HG02884 (cell line): ENCODE data around the gene PGD.
"Not testable (repeated sequence)": the region's sequence is repeated elsewhere in the genome, so short reads cannot be mapped to it uniquely, and the experiment has no call there.

Source experiments
- ATAC-seq: cut with Tn5 transposase; IDR thresholded peaks from one replicate; pipeline ENCODE4 v1.9.1; 2021; ENCODE audit warnings: mild to moderate bottlenecking, moderate library complexity; ENCODE audit not compliant: unreplicated experiment

The PGD gene

DNA sequence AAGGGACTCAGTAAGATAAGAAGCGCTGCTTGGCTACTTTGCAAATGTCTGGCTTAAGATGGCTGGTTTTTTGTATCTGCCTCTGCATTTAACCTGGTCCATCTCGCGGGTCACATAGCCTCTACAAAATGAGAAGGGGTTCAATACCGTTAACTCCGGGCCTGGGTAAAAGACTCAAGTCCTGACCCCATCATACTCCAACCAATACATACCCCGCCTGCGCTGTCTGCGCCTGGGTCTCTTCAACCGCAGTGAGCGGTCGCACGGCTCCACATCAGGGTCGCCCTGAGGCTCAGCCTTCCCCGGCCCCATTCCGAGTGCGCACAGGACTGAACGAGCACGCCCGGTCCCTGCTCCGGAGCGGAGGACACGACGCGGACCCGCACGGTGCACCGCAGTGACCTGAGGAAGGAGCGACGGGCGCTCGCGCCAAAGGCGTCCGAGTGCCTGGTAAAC lies 558 bp upstream of the PGD start:
- ATAC-seq = no peak

DNA sequence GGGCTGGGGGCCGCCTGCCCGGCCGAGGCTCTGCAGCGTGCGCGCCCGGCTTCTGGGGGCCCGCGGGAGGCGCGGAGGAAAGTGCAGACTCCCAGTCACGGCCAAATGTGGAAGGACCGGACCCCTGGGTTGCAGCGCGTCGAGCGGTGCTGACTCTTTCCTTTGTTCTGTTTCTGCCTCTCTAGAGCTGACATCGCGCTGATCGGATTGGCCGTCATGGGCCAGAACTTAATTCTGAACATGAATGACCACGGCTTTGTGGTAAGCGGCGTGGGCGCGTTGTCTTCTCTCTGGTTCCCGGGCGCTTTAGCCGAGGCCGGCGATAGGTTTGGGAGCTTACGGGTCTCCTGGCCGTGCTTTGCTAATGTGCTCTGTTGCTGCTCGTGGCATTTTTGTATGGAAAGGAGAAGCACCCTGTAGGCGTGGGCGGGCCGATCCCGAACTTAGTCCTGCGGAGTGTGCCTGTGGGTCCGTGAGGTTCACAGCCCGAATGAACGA lies 629 bp downstream of the PGD start:
- peak; percentile 4 for ATAC-seq

DNA sequence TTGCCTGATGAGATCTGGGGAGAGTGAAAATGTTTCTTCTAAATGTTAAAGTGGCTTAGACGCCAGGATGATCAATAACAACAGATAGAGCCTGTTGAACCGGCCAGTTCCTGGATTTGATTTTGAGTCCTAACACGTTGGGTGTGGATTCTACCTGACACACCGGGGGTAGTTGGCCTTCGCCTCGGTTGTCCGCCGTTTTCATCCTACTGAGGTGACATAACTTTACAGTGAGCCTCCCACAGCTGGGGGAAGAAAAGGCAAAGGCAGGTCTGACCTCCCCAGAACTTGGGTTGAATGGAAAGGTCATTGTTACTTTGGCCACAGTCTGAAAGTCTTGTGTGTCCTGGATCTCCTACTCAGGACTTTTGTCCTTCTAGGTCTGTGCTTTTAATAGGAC lies 1.1 kb downstream of the PGD start:
- ATAC-seq = no peak

DNA sequence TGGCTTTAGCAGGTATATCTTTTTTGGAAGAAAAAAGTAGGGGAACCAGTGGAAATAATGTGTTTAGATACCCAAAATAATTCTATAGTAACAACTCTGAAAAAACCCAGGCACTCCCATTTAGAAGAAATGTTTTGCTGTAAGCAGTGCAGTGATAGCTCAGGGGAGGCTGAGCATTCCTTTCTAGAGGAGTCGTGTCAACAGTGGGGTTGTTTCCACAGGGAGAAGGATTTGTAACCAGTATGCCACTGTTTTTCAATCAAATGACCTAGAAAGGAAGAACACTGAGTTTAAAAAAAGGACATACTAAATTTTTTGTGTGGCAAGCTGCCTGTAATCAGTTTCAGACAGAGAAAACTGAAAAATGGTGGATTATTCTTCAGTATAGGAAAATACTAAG lies 2.4 kb downstream of the PGD start:
- ATAC-seq = no peak

DNA sequence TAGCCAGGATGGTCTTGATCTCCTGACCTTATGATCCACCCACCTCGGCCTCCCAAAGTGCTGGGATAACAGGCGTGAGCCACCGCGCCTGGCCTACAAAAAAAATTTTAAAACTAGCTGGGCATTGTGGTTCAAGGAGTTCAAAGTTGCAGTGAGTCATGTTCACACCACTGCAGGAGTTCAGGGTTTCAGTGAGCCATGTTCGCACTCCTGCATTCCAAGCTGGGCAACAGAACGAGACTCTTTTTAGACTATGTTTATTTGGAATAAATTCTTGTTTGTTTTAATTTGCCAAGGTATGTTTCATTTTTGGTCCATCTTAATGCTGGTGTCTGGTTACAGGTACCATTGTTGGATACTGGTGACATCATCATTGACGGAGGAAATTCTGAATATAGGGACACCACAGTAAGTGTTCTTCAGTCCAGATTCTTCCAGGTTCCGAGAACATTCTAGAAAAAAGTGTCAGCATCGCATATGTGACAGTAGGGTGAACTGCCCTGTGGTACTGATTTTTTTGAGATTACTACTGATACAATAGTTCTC lies 3.9 kb downstream of the PGD start:
- no peak for ATAC-seq

DNA sequence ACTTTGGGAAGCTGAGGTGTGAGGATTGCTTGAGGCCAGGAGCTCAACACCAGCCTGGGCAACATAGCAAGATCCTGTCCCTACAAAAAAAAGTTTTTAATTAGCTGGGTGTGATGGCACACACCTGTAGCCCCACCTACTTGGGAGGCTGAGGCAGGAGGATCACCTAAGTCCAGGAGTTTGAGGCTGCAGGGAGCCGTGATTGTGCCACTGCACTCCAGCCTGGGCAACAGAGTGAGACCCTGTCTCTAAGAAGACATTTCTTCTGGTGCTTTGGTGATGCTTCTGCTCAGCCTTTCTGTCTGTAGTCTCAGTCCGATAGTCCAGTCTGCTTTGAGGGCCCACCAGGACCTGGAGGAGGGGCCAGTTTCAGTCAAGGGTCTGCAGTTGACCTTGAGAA lies 8.3 kb downstream of the PGD start:
- no peak for ATAC-seq

DNA sequence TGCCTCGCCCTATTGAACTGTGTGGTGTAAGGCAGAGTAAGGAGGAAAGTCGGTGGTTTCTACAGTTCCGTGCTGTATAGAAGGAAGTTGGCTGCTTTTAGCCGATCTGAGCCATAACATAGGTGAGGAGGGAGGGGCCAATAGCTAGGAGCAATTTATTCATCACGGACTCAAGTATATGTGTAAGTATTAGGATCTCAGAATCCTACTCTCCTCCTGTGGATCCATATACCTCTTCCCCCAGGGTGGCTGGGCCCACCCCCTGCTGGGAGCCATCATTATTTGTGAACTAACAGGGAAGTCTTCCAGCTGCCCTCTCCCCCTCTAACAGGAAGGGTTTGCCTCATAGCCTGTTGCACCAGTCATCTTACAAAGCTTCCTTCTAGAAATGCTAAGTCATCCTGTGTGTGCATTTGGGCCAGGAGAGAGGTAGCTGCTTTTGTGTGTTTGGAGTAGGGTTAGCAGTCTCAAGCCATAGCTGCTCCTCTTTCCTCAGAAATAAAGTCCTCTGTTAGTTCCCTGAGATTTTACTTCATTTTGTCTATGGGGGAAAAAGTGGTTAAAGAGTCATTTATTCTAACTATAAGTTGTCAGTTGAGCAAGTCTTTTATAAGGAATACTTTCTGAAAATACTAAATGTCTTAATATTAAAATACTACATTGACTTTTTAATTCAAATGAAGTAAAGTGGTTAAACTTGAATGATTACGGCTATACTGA lies 16.5 kb downstream of the PGD start:
- ATAC-seq = no peak

DNA sequence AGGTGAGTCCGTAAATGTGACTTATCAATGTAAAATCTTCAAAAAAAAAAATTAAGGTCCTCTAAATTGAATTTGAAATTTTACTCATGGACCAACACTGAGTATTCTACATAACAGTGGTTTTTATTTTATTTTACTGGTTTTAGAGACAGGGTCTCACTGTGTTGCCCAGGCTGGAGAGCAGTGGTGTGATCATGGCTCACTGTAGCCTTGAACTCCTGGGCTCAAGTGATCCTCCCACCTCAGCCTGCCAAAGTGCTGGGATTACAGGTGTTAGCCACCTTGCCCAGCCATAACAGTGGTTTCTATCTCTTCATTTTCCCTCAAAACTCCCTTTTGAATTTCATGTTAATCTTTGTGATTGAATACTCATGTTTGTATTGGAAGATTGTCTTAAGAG lies 17.1 kb downstream of the PGD start:
- ATAC-seq = not testable (repeated sequence)

DNA sequence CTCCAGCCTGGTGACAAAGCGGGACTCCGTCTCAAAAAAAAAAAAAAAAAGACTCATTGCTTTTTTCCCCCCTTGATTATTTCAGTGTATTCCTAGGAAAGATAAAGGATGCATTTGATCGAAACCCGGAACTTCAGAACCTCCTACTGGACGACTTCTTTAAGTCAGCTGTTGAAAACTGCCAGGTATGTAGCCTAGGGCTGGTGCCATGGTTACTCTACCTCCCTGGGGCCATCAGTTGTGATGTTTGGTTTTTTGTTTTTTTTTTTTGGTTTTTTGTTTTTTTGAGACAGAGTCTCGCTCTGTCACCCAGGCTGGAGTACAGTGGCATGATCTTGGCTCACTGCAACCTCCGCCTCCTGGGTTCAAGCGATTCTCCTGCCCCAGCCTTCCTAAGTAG lies 19.9 kb downstream of the PGD start:
- not testable (repeated sequence) for ATAC-seq

DNA sequence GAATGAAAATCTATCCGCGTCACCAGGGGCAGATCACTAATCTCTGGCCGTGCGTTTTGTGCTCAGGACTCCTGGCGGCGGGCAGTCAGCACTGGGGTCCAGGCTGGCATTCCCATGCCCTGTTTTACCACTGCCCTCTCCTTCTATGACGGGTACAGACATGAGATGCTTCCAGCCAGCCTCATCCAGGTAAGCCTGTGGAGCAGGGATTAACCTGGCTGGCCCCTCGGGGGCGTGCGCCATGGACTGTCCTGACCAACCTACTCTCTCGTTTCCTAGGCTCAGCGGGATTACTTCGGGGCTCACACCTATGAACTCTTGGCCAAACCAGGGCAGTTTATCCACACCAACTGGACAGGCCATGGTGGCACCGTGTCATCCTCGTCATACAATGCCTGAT lies 20.5 kb downstream of the PGD start:
- no peak for ATAC-seq

DNA sequence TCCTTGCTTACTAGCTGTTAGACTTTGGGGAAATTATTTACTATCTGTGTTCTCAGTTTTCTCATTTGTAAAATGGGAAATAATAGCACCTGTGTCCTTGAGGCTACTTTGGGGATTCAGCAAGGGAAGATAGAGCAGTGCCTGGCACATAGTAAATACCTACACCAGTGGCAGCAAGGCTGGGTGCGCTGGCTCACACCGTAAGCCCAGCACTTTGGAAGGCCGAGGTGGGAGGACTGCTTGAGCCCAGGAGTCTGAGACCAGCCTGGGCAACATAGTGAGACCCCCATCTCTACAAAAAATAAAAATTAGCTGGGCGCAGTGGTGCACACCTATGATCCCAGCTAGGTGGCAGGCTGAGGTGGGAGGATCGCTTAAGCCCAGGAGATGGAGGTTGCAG lies 22.8 kb downstream of the PGD start:
- no peak for ATAC-seq

DNA sequence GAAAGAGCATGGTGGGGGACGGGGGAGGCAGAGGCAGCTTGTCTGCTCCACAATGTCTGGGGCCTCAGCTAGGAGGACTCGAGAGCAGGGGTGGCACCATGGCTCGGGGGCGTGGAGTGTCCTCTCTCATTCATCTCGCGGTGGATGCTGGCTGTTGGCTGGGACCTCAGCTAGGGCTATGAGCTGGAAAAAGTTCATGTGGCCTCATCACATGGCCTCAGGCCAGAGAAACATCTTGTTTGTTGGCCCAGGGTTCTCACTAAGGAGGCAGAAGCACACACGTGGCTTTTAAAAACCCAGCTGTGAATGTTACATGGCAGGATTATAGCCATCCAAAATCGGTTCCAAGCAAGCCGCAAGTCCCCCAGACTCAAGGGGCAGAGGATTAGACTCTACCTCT lies 25.2 kb downstream of the PGD start:
- no peak for ATAC-seq

DNA sequence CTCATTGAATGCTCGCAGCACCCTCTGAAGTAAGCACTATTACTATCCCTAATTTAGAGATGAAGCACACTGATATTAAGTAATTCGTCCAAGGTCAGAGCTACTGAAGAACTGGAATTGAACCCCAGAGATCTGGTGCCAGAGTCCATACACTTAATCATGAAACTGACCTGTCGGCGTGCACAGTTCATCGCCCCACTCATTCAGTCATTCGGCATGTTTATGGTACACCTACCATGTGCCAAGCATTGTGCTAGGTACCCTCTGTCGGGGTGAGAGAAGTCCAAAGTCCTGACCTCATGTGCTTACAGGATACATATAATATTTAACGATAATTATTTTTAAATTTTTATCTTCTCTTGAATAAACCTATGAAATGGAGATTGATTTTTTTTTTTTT lies 25.8 kb downstream of the PGD start:
- no peak for ATAC-seq

DNA sequence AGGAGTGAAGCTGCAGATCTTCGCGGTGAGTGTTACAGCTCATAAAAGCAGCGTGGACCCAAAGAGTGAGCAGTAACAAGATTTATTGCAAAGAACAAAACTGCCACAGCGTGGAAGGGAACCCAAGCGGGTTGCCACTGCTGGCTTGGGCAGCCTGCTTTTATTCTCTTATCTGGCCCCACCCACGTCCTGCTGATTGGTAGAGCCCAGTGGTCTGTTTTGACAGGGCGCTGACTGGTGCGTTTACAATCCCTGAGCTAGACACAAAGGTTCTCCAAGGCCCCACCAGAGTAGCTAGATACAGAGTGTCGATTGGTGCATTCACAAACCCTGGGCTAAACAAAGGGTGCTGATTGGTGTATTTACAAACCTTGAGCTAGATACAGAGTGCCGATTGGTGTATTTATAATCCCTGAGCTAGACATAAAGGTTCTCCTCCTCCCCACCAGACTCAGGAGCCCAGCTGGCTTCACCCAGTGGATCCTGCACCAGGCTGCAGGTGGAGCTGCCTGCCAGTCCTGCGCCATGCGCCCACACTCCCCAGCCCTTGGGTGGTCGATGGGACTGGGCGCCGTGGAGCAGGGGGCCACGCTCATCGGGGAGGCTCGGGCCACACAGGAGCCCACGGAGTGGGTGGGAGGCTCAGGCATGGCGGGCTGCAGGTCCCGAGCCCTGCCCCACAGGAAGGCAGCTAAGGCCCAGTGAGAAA lies 27.1 kb downstream of the PGD start:
- ATAC-seq = not testable (repeated sequence)

DNA sequence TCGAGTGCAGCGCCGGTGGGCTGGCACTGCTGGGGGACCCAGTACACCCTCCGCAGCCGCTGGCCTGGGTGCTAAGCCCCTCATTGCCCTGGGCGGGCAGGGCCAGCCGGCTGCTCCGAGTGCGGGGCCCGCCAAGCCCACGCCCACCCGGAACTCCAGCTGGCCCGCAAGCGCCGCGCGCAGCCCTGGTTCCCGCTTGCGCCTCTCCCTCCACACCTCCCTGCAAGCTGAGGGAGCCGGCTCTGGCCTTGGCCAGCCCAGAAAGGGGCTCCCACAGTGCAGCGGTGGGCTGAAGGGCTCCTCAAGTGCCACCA lies 27.6 kb downstream of the PGD start:
- not testable (repeated sequence) for ATAC-seq

DNA sequence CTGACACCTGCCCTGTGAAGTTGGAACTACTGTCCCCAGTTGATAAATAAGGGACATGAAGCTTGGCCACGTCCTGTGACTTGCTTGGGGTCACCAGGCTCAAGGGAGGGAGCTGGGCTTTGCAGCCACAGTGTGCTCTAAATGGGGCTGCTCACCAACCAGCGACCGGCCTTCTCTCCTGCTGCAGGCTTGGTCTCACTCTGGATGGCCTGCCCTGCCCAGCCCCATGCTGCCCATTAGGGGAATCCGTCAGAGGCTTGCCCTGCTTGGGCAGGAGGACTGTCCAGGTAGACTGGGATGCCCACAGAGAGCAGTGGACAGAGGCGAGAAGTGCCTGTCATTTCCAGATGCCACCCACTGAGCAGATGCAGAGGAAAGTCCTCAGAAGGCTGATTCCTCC lies 30.1 kb downstream of the PGD start:
- no peak for ATAC-seq

DNA sequence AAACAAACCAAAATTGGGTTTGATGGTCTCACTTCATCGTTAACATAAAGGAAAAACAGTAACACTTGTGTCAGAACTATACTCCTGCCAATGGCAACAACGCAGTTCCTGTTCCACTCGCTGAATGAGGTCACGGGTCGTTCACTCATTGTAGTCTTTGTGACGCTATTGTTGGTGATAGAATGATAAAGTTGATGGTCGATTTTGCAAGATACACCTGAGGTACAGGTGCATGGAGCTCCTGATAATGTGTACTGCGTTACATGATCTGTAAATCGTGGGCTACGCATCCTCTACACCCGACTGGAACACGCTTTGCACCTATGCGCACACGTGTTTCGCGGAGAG lies 31.0 kb downstream of the PGD start:
- no peak for ATAC-seq

DNA sequence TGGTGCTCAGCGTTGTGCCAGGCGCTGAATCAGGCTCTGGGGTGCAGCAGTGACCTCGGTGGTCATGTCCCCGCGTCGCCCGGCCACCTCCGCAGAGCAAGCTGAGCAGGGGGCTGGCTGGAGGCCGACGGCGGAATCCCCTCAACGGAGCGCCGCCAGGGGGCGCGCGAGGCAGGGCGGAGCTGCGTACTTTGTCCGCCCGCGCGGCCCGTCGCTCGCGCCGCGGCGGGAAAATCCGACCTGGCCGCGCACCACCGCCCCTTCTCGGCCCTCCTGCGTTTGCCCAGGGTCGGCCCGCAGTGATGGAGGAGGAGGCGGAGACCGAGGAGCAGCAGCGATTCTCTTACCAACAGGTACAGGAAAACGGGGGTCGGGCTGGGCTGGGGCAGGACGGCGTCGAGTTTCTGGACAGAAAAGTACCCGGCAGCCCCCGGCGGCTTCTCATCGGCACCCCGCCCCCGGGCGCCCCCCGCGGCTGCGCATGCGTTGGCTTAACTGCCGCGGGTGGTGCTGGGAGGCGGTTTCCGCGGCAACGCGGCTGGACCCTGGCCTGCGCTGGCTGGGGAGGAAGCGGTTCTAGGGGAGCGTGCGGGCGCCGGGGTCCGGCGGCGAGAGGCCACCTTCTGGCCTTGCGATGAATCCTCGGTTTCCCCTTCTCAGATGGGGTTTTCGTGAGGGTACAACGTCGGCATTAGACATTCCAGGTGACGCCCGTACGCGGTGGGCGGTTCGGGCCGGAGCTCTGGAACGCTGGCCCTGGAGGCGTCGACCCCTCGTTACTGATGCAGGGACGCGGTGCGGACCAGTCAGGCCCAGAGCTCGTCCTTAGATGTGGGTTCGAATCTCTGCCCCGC lies 31.6 kb downstream of the PGD start, which contains the start of gene CENPS:
Gene CENPS (plus strand): TSS at position 218 of the 854 bp plus-strand sequence. CDS start 85 bp downstream, at position 303.
- ATAC-seq = peak; percentile 77

DNA sequence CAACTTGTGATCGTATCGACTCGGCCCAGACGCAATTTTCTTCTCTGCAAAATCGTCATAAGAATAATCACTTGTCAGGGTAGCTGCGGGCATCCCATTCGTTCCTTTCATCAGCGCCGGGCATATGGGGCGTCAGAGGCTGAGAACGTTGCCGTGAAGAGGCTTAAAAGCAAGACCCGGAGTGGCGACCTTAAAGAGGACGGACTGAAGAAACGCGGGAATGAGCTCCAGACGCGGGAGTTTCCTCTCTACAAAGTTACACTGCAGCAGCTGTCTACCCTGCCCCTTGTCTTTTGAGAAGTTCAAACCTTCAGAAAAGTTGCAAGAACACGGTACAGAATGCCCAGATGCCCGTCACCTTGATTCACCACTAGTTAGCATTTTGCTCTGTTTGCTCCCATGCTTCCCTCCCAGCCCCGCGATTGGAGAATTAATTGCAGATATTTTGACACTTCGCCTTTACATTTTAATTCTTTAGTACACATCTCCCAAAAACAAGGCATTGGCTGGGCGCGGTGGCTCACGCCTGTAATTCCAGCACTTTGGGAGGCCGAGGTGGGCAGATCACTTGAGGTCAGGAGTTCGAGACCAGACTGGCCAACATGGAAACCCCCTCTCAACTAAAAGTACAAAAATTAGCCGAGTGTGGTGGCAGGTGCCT lies 32.3 kb downstream of the PGD start:
- no peak for ATAC-seq

DNA sequence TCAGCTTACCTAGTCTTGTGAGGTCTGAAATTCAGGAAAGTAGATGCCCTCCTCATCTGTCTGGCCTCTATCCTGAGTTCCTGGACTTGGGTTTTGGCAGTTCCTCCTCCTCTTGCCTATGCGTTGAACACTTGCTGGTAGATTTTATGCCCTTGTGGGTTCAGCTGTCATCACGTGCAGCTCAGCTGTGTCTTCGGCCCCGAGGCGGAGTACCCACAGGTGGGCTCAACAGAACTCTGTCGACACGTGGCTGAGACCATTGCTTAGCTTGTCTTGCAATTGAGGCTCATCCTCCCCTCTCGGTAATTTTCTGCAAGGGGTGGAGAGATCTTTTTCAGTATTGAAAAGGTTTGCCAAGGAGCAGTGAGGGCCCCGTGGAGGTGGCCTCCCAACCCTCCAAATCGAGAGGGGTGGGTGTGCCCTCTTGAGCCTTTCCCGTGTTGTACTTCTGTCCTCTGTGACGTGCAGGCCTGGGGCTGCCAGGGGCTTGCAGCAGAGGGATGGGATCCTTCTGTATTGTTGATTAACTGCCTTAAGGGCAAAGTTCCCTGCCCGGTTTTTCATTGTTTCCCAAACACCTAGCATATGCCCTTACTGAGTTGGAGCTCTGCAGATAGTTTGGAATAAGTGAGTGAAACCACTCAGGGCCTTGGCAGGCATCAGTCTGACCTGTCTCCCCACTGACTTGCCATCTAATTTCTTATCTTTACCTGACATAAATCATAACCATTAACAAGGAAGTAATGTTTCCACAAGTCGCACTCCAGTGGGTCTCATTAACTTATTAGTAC lies 34.2 kb downstream of the PGD start:
- ATAC-seq = no peak
